Measurements from ENCODE around the gene ARG2.

The ARG2 gene

GRCh38 chr14:67641902-67642749 lies 22.4 kb downstream of the ARG2 start:
- no peak for DNase-seq

- DNase-seq, result no peak
These were observed 24.0 kb downstream of the ARG2 start for GRCh38 chr14:67643713-67644112.

- no peak for DNase-seq
These were observed 24.7 kb downstream of the ARG2 start for GRCh38 chr14:67644428-67644827.

- no peak for DNase-seq
These were observed 25.7 kb downstream of the ARG2 start for GRCh38 chr14:67645414-67645813.

GRCh38 chr14:67646131-67646530 lies 26.4 kb downstream of the ARG2 start:
- no peak for DNase-seq

GRCh38 chr14:67650151-67650550 lies 30.4 kb downstream of the ARG2 start:
- DNase-seq, result no peak

GRCh38 chr14:67650694-67651093 lies 31.0 kb downstream of the ARG2 start:
- DNase-seq, result no peak

- DNase-seq, result no peak
These were observed 32.5 kb downstream of the ARG2 start for GRCh38 chr14:67652189-67652588.

GRCh38 chr14:67653651-67654280 lies 34.0 kb downstream of the ARG2 start:
- no peak for DNase-seq

- DNase-seq, result peak; percentile 29
These were observed 43.9 kb downstream of the ARG2 start for GRCh38 chr14:67663633-67664032.

GRCh38 chr14:67665868-67666267 lies 46.1 kb downstream of the ARG2 start:
- no peak for DNase-seq

- peak; percentile 54 for DNase-seq
These were observed 47.2 kb downstream of the ARG2 start for GRCh38 chr14:67666750-67667449.

GRCh38 chr14:67668559-67668958 lies 48.8 kb downstream of the ARG2 start:
- no peak for DNase-seq

- no peak for DNase-seq
These were observed 53.7 kb downstream of the ARG2 start for GRCh38 chr14:67673451-67673850.

- DNase-seq, result peak; percentile 10
These were observed 54.4 kb downstream of the ARG2 start for GRCh38 chr14:67674139-67674479.

- DNase-seq, result peak; percentile 64
These were observed 54.9 kb downstream of the ARG2 start, which contains the start of gene VTI1B for GRCh38 chr14:67674480-67675218. Gene VTI1B (minus strand): TSS chr14:67674632. CDS start chr14:67674489, 143 bp downstream.

- DNase-seq, result no peak
These were observed 55.5 kb downstream of the ARG2 start for GRCh38 chr14:67675219-67675582.

GRCh38 chr14:67679006-67679405 lies 59.3 kb downstream of the ARG2 start:
- no peak for DNase-seq

- DNase-seq, result peak; percentile 97
These were observed 60.4 kb downstream of the ARG2 start for GRCh38 chr14:67680121-67680602.

GRCh38 chr14:67680941-67681340 lies 61.2 kb downstream of the ARG2 start:
- DNase-seq, result peak; percentile 88

- no peak for DNase-seq
These were observed 64.1 kb downstream of the ARG2 start for GRCh38 chr14:67683842-67684241.

- DNase-seq, result no peak
These were observed 70.3 kb downstream of the ARG2 start for GRCh38 chr14:67690011-67690410.

- DNase-seq, result peak; percentile 42
These were observed 75.2 kb downstream of the ARG2 start for GRCh38 chr14:67694791-67695393.

Measured in MV-4-11 (cell line).